GM21723 (cell line): Measurements from ENCODE around the gene NHLH2.

Source experiments
- ATAC-seq: cut with Tn5 transposase; IDR thresholded peaks from one replicate; pipeline ENCODE4 v1.9.1; 2021; ENCODE audit warnings: mild to moderate bottlenecking, moderate library complexity; ENCODE audit not compliant: unreplicated experiment

Gene NHLH2

GRCh38 chr1:115805597-115805996, 35.3 kb downstream of the NHLH2 start:
- no peak for ATAC-seq

- ATAC-seq, result no peak
Observed at GRCh38 chr1:115802416-115802815, 38.5 kb downstream of the NHLH2 start.

GRCh38 chr1:115797486-115797885, 43.4 kb downstream of the NHLH2 start:
- no peak for ATAC-seq

- no peak for ATAC-seq
Observed at GRCh38 chr1:115796897-115797296, 44.0 kb downstream of the NHLH2 start.

GRCh38 chr1:115796036-115796435, 44.9 kb downstream of the NHLH2 start:
- no peak for ATAC-seq

GRCh38 chr1:115794976-115795639, 45.8 kb downstream of the NHLH2 start:
- ATAC-seq, result no peak

GRCh38 chr1:115793162-115793561, 47.8 kb downstream of the NHLH2 start:
- ATAC-seq, result no peak

- no peak for ATAC-seq
Observed at GRCh38 chr1:115791816-115792215, 49.1 kb downstream of the NHLH2 start.

- ATAC-seq, result no peak
Observed at GRCh38 chr1:115790846-115791245, 50.1 kb downstream of the NHLH2 start.

- no peak for ATAC-seq
Observed at GRCh38 chr1:115790356-115790755, 50.6 kb downstream of the NHLH2 start.
